ENCODE data around the gene NUDT3.
A peak's percentile ranks its signal among the peaks of the same experiment; 100 is the strongest.
"Not testable (repeated sequence)": the region's sequence is repeated elsewhere in the genome, so short reads cannot be mapped to it uniquely, and the experiment has no call there.

NUDT3 gene

GRCh38 chr6:34412643-34413214, 20.3 kb upstream of the NUDT3 start:
- DNase-seq = no peak
- H3K36me3 ChIP-seq = peaks cover 4 to 20% (median 7%) of the 10 kb centered on the region in 3 donors
- intact Hi-C loops (cut with DNase I; ENCODE audit: low total_unique reads) = no loop called here
- no peaks in the 10 kb centered on the region for H3K9me3 ChIP-seq
- no peak for TF ChIP-seq CTCF (IDR thresholded peaks at IDR 0.05)
- no peak overlapping the region for H3K27ac ChIP-seq
- no peaks in the 10 kb centered on the region for H3K27me3 ChIP-seq
- no peak overlapping the region for H3K4me3 ChIP-seq
- peaks cover 0 to 12% (median 8%) of the 10 kb centered on the region in 4 donors for H3K4me1 ChIP-seq

DNA sequence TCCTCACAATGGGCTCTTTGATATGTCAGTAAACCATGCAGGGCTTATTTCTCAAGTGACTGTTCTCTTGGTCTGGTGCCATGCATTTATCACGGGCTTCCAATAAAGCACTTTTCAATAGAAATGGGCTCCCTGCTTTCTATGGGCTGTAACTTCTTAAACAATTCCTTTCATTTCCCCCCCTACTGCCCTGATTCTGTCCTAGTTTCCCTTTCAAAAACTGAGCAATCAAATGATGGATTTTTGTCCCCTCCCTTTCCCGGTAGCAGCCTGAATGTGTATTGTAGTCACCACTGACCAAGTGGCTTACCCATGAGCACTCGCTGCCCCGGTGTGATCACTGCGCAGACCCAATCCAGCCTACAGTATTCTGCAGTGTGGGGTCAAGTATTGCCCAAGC, 19.5 kb upstream of the NUDT3 start:
- H3K4me1 ChIP-seq = peaks cover 0 to 12% (median 8%) of the 10 kb centered on the region in 4 donors
- no peak for DNase-seq
- TF ChIP-seq CTCF (IDR thresholded peaks at IDR 0.05) = no peak
- no peak overlapping the region for H3K27ac ChIP-seq
- H3K27me3 ChIP-seq = no peaks in the 10 kb centered on the region
- H3K36me3 ChIP-seq = peaks cover 2 to 13% (median 4%) of the 10 kb centered on the region in 3 donors
- no peak overlapping the region for H3K4me3 ChIP-seq
- no peaks in the 10 kb centered on the region for H3K9me3 ChIP-seq
- intact Hi-C loops (cut with DNase I; ENCODE audit: low total_unique reads) = no loop called here

DNA sequence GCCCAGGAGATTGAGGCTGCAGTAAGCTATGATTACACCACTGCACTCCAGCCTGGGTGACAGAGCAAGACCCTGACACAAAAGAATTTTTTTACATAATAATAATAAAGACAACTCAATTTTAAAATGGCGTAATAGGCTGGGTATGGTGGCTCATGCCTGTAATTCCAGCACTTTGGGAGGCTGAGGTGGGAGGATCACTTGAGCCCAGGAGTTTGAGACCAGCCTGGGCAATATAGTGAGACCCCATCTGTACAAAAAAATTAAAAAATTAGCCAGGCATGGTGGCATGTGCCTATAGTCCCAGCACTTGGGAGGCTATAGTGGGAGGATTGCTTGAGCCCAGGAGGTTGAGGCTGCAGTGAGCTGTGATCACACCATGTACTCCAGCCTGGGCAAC, 15.4 kb upstream of the NUDT3 start:
- H3K36me3 ChIP-seq; H3K9me3 ChIP-seq; H3K4me1 ChIP-seq; H3K4me3 ChIP-seq; DNase-seq; H3K27me3 ChIP-seq; intact Hi-C loops (cut with DNase I; ENCODE audit: low total_unique reads); H3K27ac ChIP-seq: not testable (repeated sequence)

DNA sequence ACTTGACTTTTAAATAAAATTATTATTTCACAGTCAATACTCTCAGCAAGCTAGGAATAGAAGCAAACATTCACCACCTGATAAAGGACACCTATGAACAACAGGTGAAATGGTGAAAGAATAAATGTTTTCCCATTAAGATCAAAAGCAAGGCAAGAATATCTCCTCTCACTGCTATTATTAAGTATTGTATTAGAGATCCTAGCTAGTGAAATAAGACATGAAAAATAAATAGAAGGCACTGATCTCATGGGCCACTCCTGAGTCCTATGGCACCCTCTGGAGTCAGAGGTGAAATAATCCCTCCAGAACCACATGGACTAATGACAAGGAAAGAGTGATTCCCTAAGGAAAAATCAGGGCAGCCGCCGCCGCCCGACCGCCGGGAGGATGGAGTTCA, 4.0 kb upstream of the NUDT3 start:
- no peak for DNase-seq
- peaks cover 0 to 5% (median 0%) of the 10 kb centered on the region in 3 donors for H3K9me3 ChIP-seq
- intact Hi-C loops (cut with DNase I; ENCODE audit: low total_unique reads) = no loop called here
- peaks cover 0 to 17% (median 5%) of the 10 kb centered on the region in 4 donors for H3K4me1 ChIP-seq
- H3K36me3 ChIP-seq = no peaks in the 10 kb centered on the region
- no peak overlapping the region for H3K27ac ChIP-seq
- no peaks in the 10 kb centered on the region for H3K27me3 ChIP-seq
- no peak for TF ChIP-seq CTCF (IDR thresholded peaks at IDR 0.05)
- no peak overlapping the region for H3K4me3 ChIP-seq

GRCh38 chr6:34393966-34394305, 1.5 kb upstream of the NUDT3 start:
- intact Hi-C loops (cut with DNase I; ENCODE audit: low total_unique reads) = loop anchor here (5.0 kb wide), 1 partner anchor 147 kb away; the partner anchor contains the start of gene SMIM29
- Histone ChIP-seq H3K4me1 (peaks cover 0 to 40% (median 13%) of the 10 kb centered on the region in 4 donors), H3K4me3 (no peak overlapping the region), H3K9me3 (peaks cover 0 to 5% (median 0%) of the 10 kb centered on the region in 3 donors), H3K27ac (no peak overlapping the region), H3K36me3 (no peaks in the 10 kb centered on the region), H3K27me3 (no peaks in the 10 kb centered on the region)
- no peak for DNase-seq
- TF ChIP-seq CTCF (IDR thresholded peaks at IDR 0.05) = no peak

- no peak for TF ChIP-seq CTCF (IDR thresholded peaks at IDR 0.05)
- Histone ChIP-seq H3K4me1 (peaks cover 0 to 45% (median 13%) of the 10 kb centered on the region in 4 donors), H3K36me3 (no peaks in the 10 kb centered on the region), H3K27ac (peak overlapping the region; percentile 93 to 95), H3K9me3 (peaks cover 0 to 5% (median 0%) of the 10 kb centered on the region in 3 donors), H3K4me3 (peak overlapping the region; percentile 81 to 98), H3K27me3 (no peaks in the 10 kb centered on the region)
- no peak for DNase-seq
- intact Hi-C loops (cut with DNase I; ENCODE audit: low total_unique reads) = loop anchor here (5.0 kb wide), 1 partner anchor 146 kb away; the partner anchor contains the start of gene SMIM29
Measured at GRCh38 chr6:34393191-34393965, 909 bp upstream of the NUDT3 start.
